GM12878 (cell line): ENCODE results near the gene SPATS2L. TPM values are rescaled to one million over a fixed set of nuclear protein-coding genes. Genes with fewer than 3 reads are reported as not detected.

ENCODE experiments used
- BMI1 ChIP-seq: fragments of 450-650 bp; IDR thresholded peaks from 2 replicates; pipeline ENCODE4 v1.6.1; 2016; ENCODE audit warnings: mild to moderate bottlenecking, moderate library complexity, borderline replicate concordance
- ESRRA ChIP-seq: IDR thresholded peaks from 2 replicates; pipeline ENCODE4 v1.6.1; 2012; ENCODE audit warnings: mild to moderate bottlenecking, low read length, improper control_type of control experiment
- GATAD2B ChIP-seq: fragments of 450-650 bp; conservative IDR thresholded peaks from 2 replicates; pipeline ENCODE4 v1.6.1; 2017; ENCODE audit warnings: low read depth, mild to moderate bottlenecking, moderate library complexity
- HSF1 ChIP-seq: fragments of 150-350 bp; IDR thresholded peaks from 2 replicates; pipeline ENCODE4 v1.6.1; 2014; ENCODE audit warnings: mild to moderate bottlenecking, low read depth, low read length
- MLLT1 ChIP-seq: fragments of 450-650 bp; IDR thresholded peaks from 2 replicates; pipeline ENCODE4 v1.6.1; 2016; ENCODE audit warnings: mild to moderate bottlenecking
- MTA2 ChIP-seq: fragments of 450-650 bp; IDR thresholded peaks from 2 replicates; pipeline ENCODE4 v1.6.1; 2016; ENCODE audit warnings: low read depth, mild to moderate bottlenecking, moderate library complexity
- RAD51 ChIP-seq: fragments of 450-650 bp; IDR thresholded peaks from 2 replicates; pipeline ENCODE4 v1.6.1; 2016; ENCODE audit warnings: moderate library complexity, mild to moderate bottlenecking, inconsistent platforms
- REST ChIP-seq: IDR thresholded peaks from 2 replicates; pipeline ENCODE4 v1.6.1; 2012; ENCODE audit warnings: mild to moderate bottlenecking, low read depth, low read length
- SKIL ChIP-seq: fragments of 450-650 bp; IDR thresholded peaks from 2 replicates; pipeline ENCODE4 v1.6.1; 2017; ENCODE audit warnings: mild to moderate bottlenecking, low read depth, inconsistent platforms; ENCODE audit not compliant: poor library complexity, severe bottlenecking
- STAT1 ChIP-seq: fragments of 450-650 bp; conservative IDR thresholded peaks from 2 replicates; pipeline ENCODE4 v1.6.1; 2014; ENCODE audit warnings: antibody characterized with exemption, mild to moderate bottlenecking
- TBL1XR1 ChIP-seq: IDR thresholded peaks from 2 replicates; pipeline ENCODE4 v1.6.1; 2012; ENCODE audit warnings: low read depth, low read length, improper control_type of control experiment
- USF2 ChIP-seq: IDR thresholded peaks from 2 replicates; pipeline ENCODE4 v1.6.1; 2011; ENCODE audit warnings: low read depth, low read length, improper control_type of control experiment, borderline replicate concordance
- ZNF592 ChIP-seq: fragments of 450-650 bp; IDR thresholded peaks from 2 replicates; pipeline ENCODE4 v1.6.1; 2017; ENCODE audit warnings: mild to moderate bottlenecking, moderate library complexity
- polyA plus RNA-seq, 11 experiments: library from polyadenylated mRNA; depleted of rRNA in 4 of 11; unstranded in 6 of 11; stranded (reverse) in 5 of 11; fragments of >200 nt; fragmentation: Nextera tagmentation in 4 of 11; fragmentation: Illumina TruSeq in 1 of 11; extraction: Ambion mirVana in 4 of 11; extraction: Trizol in 1 of 11; gene quantifications; 1 replicate in 1 of 11; 2 replicates in 10 of 11; pipeline versions ENCODE4 v1.2.1 to v1.2.3, GENCODE V29; 2011 to 2016; ENCODE audit warnings: inconsistent platforms in 2 of 11, missing spikeins in 2 of 11, low read depth in 1 of 11
- total RNA-seq, 4 experiments: library from RNA; depleted of rRNA in 3 of 4; stranded (reverse); fragments of >200 nt in 3 of 4; fragmentation: Illumina TruSeq in 1 of 4; extraction: Trizol in 1 of 4; gene quantifications; 2 replicates each; pipeline versions ENCODE4 v1.2.1 to v1.2.3, GENCODE V29; 2013 to 2021

Gene SPATS2L
- total and polyA plus RNA-seq, 10 of the 15 experiments (the other 5 are each of a cell fraction or from before 2014, with no cell fraction given) = 5.2 to 30.0 (median 20.1) TPM

- TF ChIP-seq REST (no peak; the same call in 1 of the 2 replicates), GATAD2B (peak; percentile 92), ESRRA (0 out of 2 replicates have a peak, but pooled peaks have one; percentile 39), MLLT1 (0 out of 2 replicates have a peak, but pooled peaks have one; percentile 73), MTA2 (no peak), USF2 (no peak), SKIL (no peak), BMI1 (no peak), HSF1 (no peak), ZNF592 (no peak), TBL1XR1 (no peak), RAD51 (no peak; the same call in 1 of the 2 replicates), STAT1 (0 out of 2 replicates have a peak, but pooled peaks have one; percentile 28)
Observed at GRCh38 chr2:200525882-200526651, 219.6 kb downstream of the SPATS2L start, which contains the start of gene SGO2 (continued).
